ENCODE data around the gene UBASH3A.

UBASH3A gene

DNA sequence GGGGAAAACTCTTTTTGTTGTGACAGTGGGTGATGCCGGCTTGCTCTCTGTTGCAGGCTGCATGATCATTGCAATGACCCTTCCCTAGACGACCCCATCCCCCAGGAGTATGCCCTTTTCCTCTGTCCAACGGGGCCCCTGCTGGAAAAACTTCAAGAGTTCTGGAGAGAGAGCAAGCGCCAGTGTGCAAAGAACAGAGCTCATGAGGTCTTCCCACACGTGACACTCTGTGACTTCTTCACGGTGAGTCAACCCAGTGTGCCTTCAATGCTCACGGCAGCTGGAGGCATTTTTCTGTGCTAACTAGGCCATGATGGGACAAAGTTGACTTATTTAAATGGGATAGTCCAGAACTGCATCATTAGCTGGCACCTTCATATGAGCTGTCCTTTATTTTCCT, 5.7 kb downstream of the UBASH3A start:
- H3K4me2 ChIP-seq (ENCODE audit: low read length) = no peak overlapping the region
- H2AFZ ChIP-seq (ENCODE audit: low read length) = no peak overlapping the region
- no peaks in the 10 kb centered on the region for H4K20me1 ChIP-seq (ENCODE audit: insufficient read depth, low read length)
- no peaks in the 10 kb centered on the region for H3K36me3 ChIP-seq (ENCODE audit: insufficient read depth, low read length)
- 0 out of 2 replicates have a peak, but pooled peaks cover 7% of the 10 kb centered on the region for H3K27me3 ChIP-seq (ENCODE audit: insufficient read depth, low read length)
- no peak overlapping the region for H3K9ac ChIP-seq (ENCODE audit: low read length)
- no peaks in the 10 kb centered on the region for H3F3A ChIP-seq (ENCODE audit: insufficient read depth, low read length)
- no peaks in the 10 kb centered on the region for H3K4me1 ChIP-seq (ENCODE audit: insufficient read depth, low read length, severe bottlenecking)
- no peak overlapping the region for H3K4me3 ChIP-seq (ENCODE audit: low read depth, low read length, poor library complexity, severe bottlenecking)
- H3K9me2 ChIP-seq (ENCODE audit: low read depth, low read length) = no peaks in the 10 kb centered on the region
- H3K79me2 ChIP-seq (ENCODE audit: insufficient read depth, low read length) = no peaks in the 10 kb centered on the region
- H3K27ac ChIP-seq (ENCODE audit: low read depth, low read length, poor library complexity, severe bottlenecking) = no peak overlapping the region
- TF ChIP-seq EZH2 (IDR thresholded peaks at IDR 0.05; ENCODE audit: borderline replicate concordance, low read length) = no peak
- TF ChIP-seq, protein P1, sequence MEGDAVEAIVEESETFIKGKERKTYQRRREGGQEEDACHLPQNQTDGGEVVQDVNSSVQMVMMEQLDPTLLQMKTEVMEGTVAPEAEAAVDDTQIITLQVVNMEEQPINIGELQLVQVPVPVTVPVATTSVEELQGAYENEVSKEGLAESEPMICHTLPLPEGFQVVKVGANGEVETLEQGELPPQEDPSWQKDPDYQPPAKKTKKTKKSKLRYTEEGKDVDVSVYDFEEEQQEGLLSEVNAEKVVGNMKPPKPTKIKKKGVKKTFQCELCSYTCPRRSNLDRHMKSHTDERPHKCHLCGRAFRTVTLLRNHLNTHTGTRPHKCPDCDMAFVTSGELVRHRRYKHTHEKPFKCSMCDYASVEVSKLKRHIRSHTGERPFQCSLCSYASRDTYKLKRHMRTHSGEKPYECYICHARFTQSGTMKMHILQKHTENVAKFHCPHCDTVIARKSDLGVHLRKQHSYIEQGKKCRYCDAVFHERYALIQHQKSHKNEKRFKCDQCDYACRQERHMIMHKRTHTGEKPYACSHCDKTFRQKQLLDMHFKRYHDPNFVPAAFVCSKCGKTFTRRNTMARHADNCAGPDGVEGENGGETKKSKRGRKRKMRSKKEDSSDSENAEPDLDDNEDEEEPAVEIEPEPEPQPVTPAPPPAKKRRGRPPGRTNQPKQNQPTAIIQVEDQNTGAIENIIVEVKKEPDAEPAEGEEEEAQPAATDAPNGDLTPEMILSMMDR (IDR thresholded peaks at IDR 0.05; ENCODE audit: low read length) = no peak
- no peaks in the 10 kb centered on the region for H3K9me3 ChIP-seq (ENCODE audit: low read length)

DNA sequence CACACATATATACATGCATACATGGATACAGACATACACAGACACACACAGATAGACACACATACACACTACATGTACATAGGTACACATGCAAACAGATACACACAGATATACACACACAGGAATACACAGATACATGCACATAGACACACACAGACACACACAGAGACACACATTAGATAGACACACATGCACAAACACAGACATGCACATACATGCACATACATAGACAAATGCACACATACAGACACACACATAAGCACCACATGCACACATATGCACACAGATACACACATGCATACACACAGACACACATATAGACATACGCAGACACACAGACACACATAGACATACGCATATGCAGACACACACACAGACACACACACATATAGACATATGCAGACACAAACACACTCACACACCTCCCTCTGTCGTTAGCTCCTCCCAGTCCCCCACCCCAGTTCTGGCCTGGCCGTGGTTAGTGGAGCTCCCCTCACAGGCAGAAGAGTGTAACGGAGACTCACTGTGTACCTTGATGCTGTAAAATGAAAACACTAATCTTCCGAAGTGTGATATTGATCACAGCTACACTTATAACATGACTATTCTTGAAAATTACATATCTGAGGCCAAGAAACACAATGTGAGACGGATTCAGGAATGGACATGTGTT, 7.6 kb downstream of the UBASH3A start:
- H3K4me1 ChIP-seq (ENCODE audit: insufficient read depth, low read length, severe bottlenecking) = peaks cover 2% of the 10 kb centered on the region
- H3K79me2 ChIP-seq (ENCODE audit: insufficient read depth, low read length) = no peaks in the 10 kb centered on the region
- H3K36me3 ChIP-seq (ENCODE audit: insufficient read depth, low read length) = no peaks in the 10 kb centered on the region
- H3K9me3 ChIP-seq (ENCODE audit: low read length) = no peaks in the 10 kb centered on the region
- H4K20me1 ChIP-seq (ENCODE audit: insufficient read depth, low read length) = no peaks in the 10 kb centered on the region
- H3K4me3 ChIP-seq (ENCODE audit: low read depth, low read length, poor library complexity, severe bottlenecking) = no peak overlapping the region
- H3K4me2 ChIP-seq (ENCODE audit: low read length) = no peak overlapping the region
- no peaks in the 10 kb centered on the region for H3F3A ChIP-seq (ENCODE audit: insufficient read depth, low read length)
- no peak overlapping the region for H3K9ac ChIP-seq (ENCODE audit: low read length)
- no peaks in the 10 kb centered on the region for H3K9me2 ChIP-seq (ENCODE audit: low read depth, low read length)
- no peak overlapping the region for H2AFZ ChIP-seq (ENCODE audit: low read length)
- H3K27me3 ChIP-seq (ENCODE audit: insufficient read depth, low read length) = peaks cover 7% of the 10 kb centered on the region; the same call in 1 of the 2 replicates
- H3K27ac ChIP-seq (ENCODE audit: low read depth, low read length, poor library complexity, severe bottlenecking) = no peak overlapping the region
- TF ChIP-seq, protein P1 (IDR thresholded peaks at IDR 0.05; ENCODE audit: low read length) = peak; percentile 48
- TF ChIP-seq EZH2 (IDR thresholded peaks at IDR 0.05; ENCODE audit: borderline replicate concordance, low read length) = no peak

DNA sequence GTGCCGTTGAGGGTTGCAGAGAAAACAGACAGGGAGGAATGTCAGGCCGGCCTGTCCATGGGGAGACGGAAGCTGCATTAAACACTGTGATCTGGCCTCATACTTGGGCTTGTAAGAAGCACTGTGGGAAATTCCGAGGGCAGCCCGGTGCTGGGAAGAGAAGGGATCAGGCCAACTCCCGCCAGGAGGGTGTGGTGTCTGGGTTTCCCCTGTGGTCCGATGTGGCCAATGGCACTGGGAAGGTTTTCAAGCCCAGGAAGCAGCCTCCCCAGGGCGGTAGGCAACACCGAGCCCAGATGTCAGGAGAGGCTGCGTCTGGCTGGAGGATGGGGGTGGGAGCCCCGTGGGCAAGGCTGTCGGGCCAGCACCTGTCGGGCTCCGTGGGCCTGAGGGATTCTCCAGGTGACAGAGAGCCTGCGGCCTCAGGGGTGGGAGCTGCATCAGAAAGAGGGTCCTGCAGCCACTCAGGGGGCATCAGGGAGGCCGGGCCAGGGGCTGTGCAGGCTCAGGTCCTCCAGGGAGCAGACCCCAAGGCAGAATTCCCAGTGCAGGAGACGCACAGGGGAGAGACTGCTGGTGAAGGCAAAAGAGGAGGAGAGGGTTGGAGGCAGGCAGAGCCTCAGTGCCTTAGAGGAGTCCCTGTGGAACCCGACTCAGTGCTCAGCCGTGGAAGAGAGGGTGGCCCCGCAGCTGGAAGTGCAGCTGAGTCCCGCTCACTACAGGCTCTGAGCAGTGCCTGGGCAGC, 8.4 kb downstream of the UBASH3A start:
- Histone ChIP-seq H3K4me2 (ENCODE audit: low read length) (no peak overlapping the region), H3F3A (ENCODE audit: insufficient read depth, low read length) (no peaks in the 10 kb centered on the region), H3K27ac (ENCODE audit: low read depth, low read length, poor library complexity, severe bottlenecking) (no peak overlapping the region), H3K4me1 (ENCODE audit: insufficient read depth, low read length, severe bottlenecking) (peaks cover 3% of the 10 kb centered on the region), H4K20me1 (ENCODE audit: insufficient read depth, low read length) (no peaks in the 10 kb centered on the region), H3K4me3 (ENCODE audit: low read depth, low read length, poor library complexity, severe bottlenecking) (no peak overlapping the region), H3K9me2 (ENCODE audit: low read depth, low read length) (no peaks in the 10 kb centered on the region), H3K36me3 (ENCODE audit: insufficient read depth, low read length) (no peaks in the 10 kb centered on the region), H3K9ac (ENCODE audit: low read length) (no peak overlapping the region), H2AFZ (ENCODE audit: low read length) (no peak overlapping the region), H3K9me3 (ENCODE audit: low read length) (no peaks in the 10 kb centered on the region), H3K79me2 (ENCODE audit: insufficient read depth, low read length) (no peaks in the 10 kb centered on the region), H3K27me3 (ENCODE audit: insufficient read depth, low read length) (peaks cover 7% of the 10 kb centered on the region; the same call in 1 of the 2 replicates)
- TF ChIP-seq, protein P1 (IDR thresholded peaks at IDR 0.05; ENCODE audit: low read length) = no peak
- no peak for TF ChIP-seq EZH2 (IDR thresholded peaks at IDR 0.05; ENCODE audit: borderline replicate concordance, low read length)
